Measurements from ENCODE around the gene CNTN5. TPM values are rescaled to one million over a fixed set of nuclear protein-coding genes. Genes with fewer than 3 reads are reported as not detected.

CNTN5 gene
- total and polyA plus RNA-seq, 2 donors (not counting 1 experiment from before 2014, with no cell fraction given): 0.17 TPM; not detected in 1

DNA sequence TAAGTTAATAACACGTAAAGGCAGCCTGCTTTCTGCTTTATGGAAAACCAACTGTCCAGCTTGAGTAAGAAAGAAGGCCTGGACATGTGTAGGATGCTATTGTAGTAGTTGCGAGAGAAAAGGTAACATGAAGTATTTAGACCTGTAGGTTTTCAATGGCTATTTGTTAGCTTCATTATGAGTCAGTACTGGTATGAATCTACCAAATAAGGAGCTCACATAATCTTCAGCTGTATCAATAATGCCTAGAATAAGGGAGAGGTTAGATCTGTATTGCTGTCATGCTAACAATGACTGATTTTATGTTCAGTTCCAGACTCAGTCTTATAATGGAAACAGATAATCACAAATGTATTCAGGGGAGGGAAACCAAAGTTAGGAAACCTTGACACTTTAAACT lies 550.3 kb downstream of the CNTN5 start:
- TF ChIP-seq, protein P1, sequence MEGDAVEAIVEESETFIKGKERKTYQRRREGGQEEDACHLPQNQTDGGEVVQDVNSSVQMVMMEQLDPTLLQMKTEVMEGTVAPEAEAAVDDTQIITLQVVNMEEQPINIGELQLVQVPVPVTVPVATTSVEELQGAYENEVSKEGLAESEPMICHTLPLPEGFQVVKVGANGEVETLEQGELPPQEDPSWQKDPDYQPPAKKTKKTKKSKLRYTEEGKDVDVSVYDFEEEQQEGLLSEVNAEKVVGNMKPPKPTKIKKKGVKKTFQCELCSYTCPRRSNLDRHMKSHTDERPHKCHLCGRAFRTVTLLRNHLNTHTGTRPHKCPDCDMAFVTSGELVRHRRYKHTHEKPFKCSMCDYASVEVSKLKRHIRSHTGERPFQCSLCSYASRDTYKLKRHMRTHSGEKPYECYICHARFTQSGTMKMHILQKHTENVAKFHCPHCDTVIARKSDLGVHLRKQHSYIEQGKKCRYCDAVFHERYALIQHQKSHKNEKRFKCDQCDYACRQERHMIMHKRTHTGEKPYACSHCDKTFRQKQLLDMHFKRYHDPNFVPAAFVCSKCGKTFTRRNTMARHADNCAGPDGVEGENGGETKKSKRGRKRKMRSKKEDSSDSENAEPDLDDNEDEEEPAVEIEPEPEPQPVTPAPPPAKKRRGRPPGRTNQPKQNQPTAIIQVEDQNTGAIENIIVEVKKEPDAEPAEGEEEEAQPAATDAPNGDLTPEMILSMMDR (conservative IDR thresholded peaks at IDR 0.05 in 1 of 2, IDR thresholded peaks at IDR 0.05 in 1 of 2; ENCODE audit: low read depth in 1 of 2, low read length in 2 of 2): no peak
- TF ChIP-seq EZH2 (IDR thresholded peaks at IDR 0.05; ENCODE audit: low read length, missing control alignments): no peak
- Histone ChIP-seq H3K27ac (ENCODE audit: insufficient read depth, low read length) (no peak overlapping the region), H3K79me2 (ENCODE audit: control insufficient read depth, insufficient read depth, low read length) (no peaks in the 10 kb centered on the region), H3K4me2 (ENCODE audit: extremely low read depth, insufficient read depth, low read length) (no peak overlapping the region), H3K9ac (ENCODE audit: insufficient read depth, low read length) (no peak overlapping the region), H3K4me3 (replicated peaks in 1 of 4; ENCODE audit: control extremely low read depth in 1 of 4, insufficient read depth in 1 of 4, low read depth in 3 of 4, low read length in 4 of 4) (no peak overlapping the region), H2AFZ (ENCODE audit: low read length) (no peak overlapping the region), H3K4me1 (ENCODE audit: control insufficient read depth, extremely low read depth, insufficient read depth, low read length) (no peaks in the 10 kb centered on the region), H3K36me3 (ENCODE audit: control insufficient read depth, insufficient read depth, low read length) (no peaks in the 10 kb centered on the region), H3K27me3 (ENCODE audit: control insufficient read depth, insufficient read depth, low read length) (no peaks in the 10 kb centered on the region), H4K20me1 (ENCODE audit: control insufficient read depth, extremely low read depth, insufficient read depth, low read length) (no peaks in the 10 kb centered on the region), H3K9me3 (ENCODE audit: control insufficient read depth, insufficient read depth, low read depth, low read length) (no peaks in the 10 kb centered on the region)
- no peak for DNase-seq (ENCODE audit: low read depth in 2 of 2)

DNA sequence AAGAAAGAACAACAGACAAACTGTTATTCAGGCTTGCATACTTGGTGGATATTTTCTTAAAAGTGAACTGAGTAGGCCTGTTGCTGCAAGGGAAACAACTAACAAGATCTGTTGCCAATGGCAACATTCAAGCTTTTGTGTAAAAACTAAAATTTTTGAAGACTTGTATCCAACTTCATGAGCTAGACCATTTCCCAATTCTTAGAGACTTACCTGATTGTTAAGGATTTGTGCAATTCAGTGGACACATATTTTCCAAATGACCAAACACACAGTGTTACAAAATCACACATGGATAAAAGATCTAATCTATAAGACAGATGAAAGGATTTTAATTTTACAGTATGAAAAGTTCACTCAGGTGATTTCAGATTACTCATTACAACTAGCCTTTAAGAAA lies 564.1 kb downstream of the CNTN5 start:
- Histone ChIP-seq H3K4me2 (ENCODE audit: extremely low read depth, insufficient read depth, low read length) (no peak overlapping the region), H3K9ac (ENCODE audit: insufficient read depth, low read length) (no peak overlapping the region), H3K4me3 (replicated peaks in 1 of 4; ENCODE audit: control extremely low read depth in 1 of 4, insufficient read depth in 1 of 4, low read depth in 3 of 4, low read length in 4 of 4) (no peak overlapping the region), H3K27ac (ENCODE audit: insufficient read depth, low read length) (no peak overlapping the region), H3K79me2 (ENCODE audit: control insufficient read depth, insufficient read depth, low read length) (no peaks in the 10 kb centered on the region), H3K36me3 (ENCODE audit: control insufficient read depth, insufficient read depth, low read length) (no peaks in the 10 kb centered on the region), H3K9me3 (ENCODE audit: control insufficient read depth, insufficient read depth, low read depth, low read length) (no peaks in the 10 kb centered on the region), H3K4me1 (ENCODE audit: control insufficient read depth, extremely low read depth, insufficient read depth, low read length) (no peaks in the 10 kb centered on the region), H2AFZ (ENCODE audit: low read length) (no peak overlapping the region), H4K20me1 (ENCODE audit: control insufficient read depth, extremely low read depth, insufficient read depth, low read length) (no peaks in the 10 kb centered on the region), H3K27me3 (ENCODE audit: control insufficient read depth, insufficient read depth, low read length) (no peaks in the 10 kb centered on the region)
- TF ChIP-seq EZH2 (IDR thresholded peaks at IDR 0.05; ENCODE audit: low read length, missing control alignments): no peak
- TF ChIP-seq, protein P1 (conservative IDR thresholded peaks at IDR 0.05 in 1 of 2, IDR thresholded peaks at IDR 0.05 in 1 of 2; ENCODE audit: low read depth in 1 of 2, low read length in 2 of 2): no peak
- no peak for DNase-seq (ENCODE audit: low read depth in 2 of 2)

DNA sequence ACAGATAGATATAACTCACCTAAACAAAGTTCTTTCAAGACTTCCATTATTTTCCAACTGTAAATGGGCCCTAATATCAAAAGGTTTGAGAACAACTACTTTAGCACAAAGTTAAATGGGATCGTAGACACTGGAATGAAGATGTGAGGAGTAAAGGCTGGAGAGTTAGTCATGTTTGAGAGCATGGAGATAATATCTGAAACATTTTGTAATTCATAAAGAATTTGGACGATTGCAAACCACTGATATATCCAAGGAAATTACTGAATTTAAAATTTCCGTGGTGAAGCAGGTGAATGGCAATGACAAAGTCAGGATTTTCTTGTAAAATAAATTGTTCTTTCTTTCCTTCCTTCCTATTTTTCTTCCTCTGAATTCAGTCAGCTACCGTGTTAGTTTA lies 564.9 kb downstream of the CNTN5 start:
- no peak overlapping the region for H2AFZ ChIP-seq (ENCODE audit: low read length)
- peak in 1 of 2 donors; percentile 1 for DNase-seq (ENCODE audit: low read depth in 2 of 2)
- H4K20me1 ChIP-seq (ENCODE audit: control insufficient read depth, extremely low read depth, insufficient read depth, low read length): no peaks in the 10 kb centered on the region
- H3K36me3 ChIP-seq (ENCODE audit: control insufficient read depth, insufficient read depth, low read length): no peaks in the 10 kb centered on the region
- no peak overlapping the region for H3K4me2 ChIP-seq (ENCODE audit: extremely low read depth, insufficient read depth, low read length)
- no peak for TF ChIP-seq EZH2 (IDR thresholded peaks at IDR 0.05; ENCODE audit: low read length, missing control alignments)
- TF ChIP-seq, protein P1 (conservative IDR thresholded peaks at IDR 0.05 in 1 of 2, IDR thresholded peaks at IDR 0.05 in 1 of 2; ENCODE audit: low read depth in 1 of 2, low read length in 2 of 2): no peak
- H3K4me3 ChIP-seq (replicated peaks in 1 of 4; ENCODE audit: control extremely low read depth in 1 of 4, insufficient read depth in 1 of 4, low read depth in 3 of 4, low read length in 4 of 4): no peak overlapping the region
- no peak overlapping the region for H3K27ac ChIP-seq (ENCODE audit: insufficient read depth, low read length)
- no peaks in the 10 kb centered on the region for H3K79me2 ChIP-seq (ENCODE audit: control insufficient read depth, insufficient read depth, low read length)
- no peaks in the 10 kb centered on the region for H3K27me3 ChIP-seq (ENCODE audit: control insufficient read depth, insufficient read depth, low read length)
- H3K9me3 ChIP-seq (ENCODE audit: control insufficient read depth, insufficient read depth, low read depth, low read length): no peaks in the 10 kb centered on the region
- H3K4me1 ChIP-seq (ENCODE audit: control insufficient read depth, extremely low read depth, insufficient read depth, low read length): no peaks in the 10 kb centered on the region
- H3K9ac ChIP-seq (ENCODE audit: insufficient read depth, low read length): no peak overlapping the region
